HAP-1 (cell line): ENCODE data around the gene KCNMA1.

Source experiments
- DNase-seq, 2 experiments: peaks; one replicate each; pipeline ENCODE4 v3.0.0-alpha.2; 2016 to 2020; ENCODE audit warnings: low spot score in 2 of 2
- H3K27me3 ChIP-seq: fragments of 250-450 bp; sonication (Bioruptor Pico); 2 replicates; pipeline ENCODE4 v1.5.1; 2020; ENCODE audit warnings: low read depth, mild to moderate bottlenecking, moderate library complexity
- H3K36me3 ChIP-seq: fragments of 250-450 bp; sonication (Bioruptor Pico); replicated peaks from 2 replicates; pipeline ENCODE4 v1.5.1; 2020; ENCODE audit warnings: mild to moderate bottlenecking
- H3K4me1 ChIP-seq: fragments of 250-450 bp; sonication (Bioruptor Pico); 2 replicates; pipeline ENCODE4 v1.5.1; 2020; ENCODE audit warnings: mild to moderate bottlenecking
- H3K4me3 ChIP-seq: fragments of 250-450 bp; sonication (Bioruptor Pico); 2 replicates; pipeline ENCODE4 v1.5.1; 2020; ENCODE audit warnings: mild to moderate bottlenecking, moderate library complexity
- H3K9me3 ChIP-seq: fragments of 250-450 bp; sonication (Bioruptor Pico); 2 replicates; pipeline ENCODE4 v1.5.1; 2020; ENCODE audit warnings: mild to moderate bottlenecking, moderate library complexity
- in situ Hi-C: fragments of 300-500 bp; cut with MboI; formaldehyde crosslinking; loops from 3 replicates; pipeline ENCODE4 v1.14.3; 2020; ENCODE audit warnings: low sequenced_read_pairs, inconsistent platforms, mixed read lengths

KCNMA1 gene

GRCh38 chr10:77648472-77648871, 10.9 kb upstream of the KCNMA1 start:
- Histone ChIP-seq H3K4me1 (no peaks in the 10 kb centered on the region), H3K36me3 (no peaks in the 10 kb centered on the region), H3K9me3 (no peaks in the 10 kb centered on the region), H3K27me3 (0 out of 2 replicates have a peak, but pooled peaks cover 2% of the 10 kb centered on the region), H3K4me3 (no peak overlapping the region)
- no peak for DNase-seq
- in situ Hi-C loops: no loop called here

DNA sequence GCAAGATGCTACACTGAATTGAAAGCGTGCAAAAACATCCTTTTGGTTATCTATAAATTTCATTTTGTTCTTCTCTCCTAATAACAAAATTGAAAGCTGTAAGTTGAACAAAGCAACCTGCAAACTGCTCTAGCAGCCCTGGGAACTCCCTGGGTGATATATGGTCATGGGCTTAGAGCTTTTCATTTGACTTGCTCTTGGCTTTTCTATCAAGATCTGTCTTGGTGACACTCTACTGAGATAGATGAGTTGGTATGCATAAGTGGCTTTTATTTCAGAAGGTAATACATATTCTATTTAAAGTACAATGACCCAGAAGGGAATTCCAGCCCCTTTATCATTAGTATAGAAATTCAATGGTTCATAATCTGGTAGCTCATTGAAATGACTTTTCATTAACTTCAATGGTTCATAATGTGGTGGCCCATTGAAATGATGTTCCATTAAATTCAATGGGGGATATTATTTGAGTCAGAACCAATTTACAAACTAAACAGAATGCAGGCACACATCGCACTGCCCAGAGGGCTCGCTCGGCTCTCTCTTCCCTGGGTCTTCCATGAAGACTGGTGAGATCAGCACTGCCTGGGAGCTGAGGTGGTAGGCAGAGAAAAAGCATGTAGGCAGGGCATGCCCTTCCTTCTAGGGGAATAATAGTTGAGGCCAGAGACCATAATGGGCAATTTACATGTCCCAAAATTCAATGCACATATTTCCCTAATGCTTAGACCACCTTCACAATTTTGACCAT, 10.1 kb upstream of the KCNMA1 start:
- Histone ChIP-seq H3K36me3 (no peaks in the 10 kb centered on the region), H3K9me3 (no peaks in the 10 kb centered on the region), H3K27me3 (0 out of 2 replicates have a peak, but pooled peaks cover 2% of the 10 kb centered on the region), H3K4me3 (no peak overlapping the region), H3K4me1 (no peaks in the 10 kb centered on the region)
- in situ Hi-C loops: no loop called here
- no peak for DNase-seq

DNA sequence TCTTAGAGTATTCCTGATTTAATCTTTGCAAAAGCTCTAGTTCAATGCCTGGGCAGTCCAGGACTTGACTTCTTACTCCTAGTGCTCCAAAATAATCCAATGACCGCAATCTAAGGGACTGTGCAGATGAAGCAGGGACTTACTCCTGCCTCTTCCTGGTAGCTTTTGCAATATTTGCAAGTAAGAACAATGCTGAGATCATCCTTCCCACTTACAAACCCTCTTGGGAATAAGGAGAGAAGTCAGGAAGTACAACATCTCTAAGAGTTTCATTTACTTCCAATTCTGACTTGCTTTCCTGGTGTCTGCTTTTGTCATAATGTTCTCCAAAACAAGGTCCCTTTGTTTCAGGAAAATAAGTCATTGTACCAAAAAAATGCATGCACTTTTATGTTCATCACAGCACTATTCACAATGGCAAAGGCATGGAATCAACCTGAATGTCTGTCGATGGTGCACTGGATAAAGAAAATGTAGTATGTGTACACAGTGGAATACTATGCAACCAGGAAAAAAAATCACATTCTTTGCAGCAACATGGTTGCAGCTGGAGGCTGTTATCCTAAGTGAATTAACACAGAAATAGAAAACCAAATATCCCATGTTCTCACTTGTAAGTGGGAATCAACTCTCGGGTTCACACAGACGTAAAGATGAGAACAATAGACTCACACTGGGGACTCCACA, 7.1 kb upstream of the KCNMA1 start:
- in situ Hi-C loops: loop anchor here (5.0 kb wide), 2 partner anchors 252 to 467 kb away; no protein-coding TSS in a partner anchor

GRCh38 chr10:77643795-77644468, 6.3 kb upstream of the KCNMA1 start:
- DNase-seq: peak; percentile 42
- in situ Hi-C loops: loop anchor here (5.0 kb wide), 2 partner anchors 252 to 467 kb away; no protein-coding TSS in a partner anchor

More for the DNA sequence above, 7.1 kb upstream of the KCNMA1 start:
- no peaks in the 10 kb centered on the region for H3K36me3 ChIP-seq
- H3K4me3 ChIP-seq: no peak overlapping the region
- no peak for DNase-seq
- H3K27me3 ChIP-seq: peaks cover 15% of the 10 kb centered on the region
- H3K9me3 ChIP-seq: no peaks in the 10 kb centered on the region
- H3K4me1 ChIP-seq: no peaks in the 10 kb centered on the region

DNA sequence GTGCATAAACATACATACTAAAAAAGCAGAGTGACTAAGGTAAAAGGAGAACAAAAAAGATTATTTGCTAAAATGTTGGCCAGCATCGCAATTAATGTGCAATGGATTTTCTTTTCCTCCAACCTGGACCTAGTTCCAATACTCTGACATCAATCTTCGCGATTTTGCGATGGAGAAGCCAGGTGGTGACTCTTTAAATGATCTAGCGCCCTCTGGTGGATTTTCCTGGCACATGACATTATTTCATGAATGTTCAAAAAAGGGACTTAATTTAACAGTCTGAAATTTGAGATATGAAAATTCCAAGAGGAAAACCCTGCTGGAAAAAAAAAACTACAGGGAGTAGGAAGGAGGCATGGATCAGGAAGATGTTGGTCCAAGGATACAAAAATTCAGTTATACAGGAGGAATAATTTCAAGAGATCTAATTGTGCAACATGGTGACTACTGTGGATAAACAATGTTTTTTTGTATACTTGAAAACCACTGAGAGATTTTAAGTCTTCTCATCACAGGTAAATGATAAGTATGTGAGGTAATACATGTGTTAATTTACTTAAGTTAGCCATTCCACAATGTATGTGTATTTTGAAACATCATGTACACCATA, 4.3 kb upstream of the KCNMA1 start:
- Histone ChIP-seq H3K36me3 (no peaks in the 10 kb centered on the region), H3K4me3 (no peak overlapping the region), H3K27me3 (peaks cover 34% of the 10 kb centered on the region), H3K4me1 (no peaks in the 10 kb centered on the region), H3K9me3 (no peaks in the 10 kb centered on the region)
- peak; percentile 48 to 78 for DNase-seq
- in situ Hi-C loops: loop anchor here (5.0 kb wide), 2 partner anchors 250 to 465 kb away; no protein-coding TSS in a partner anchor

More at GRCh38 chr10:77643795-77644468, 6.3 kb upstream of the KCNMA1 start:
- Histone ChIP-seq H3K27me3 (peaks cover 23% of the 10 kb centered on the region), H3K4me1 (no peaks in the 10 kb centered on the region), H3K4me3 (no peak overlapping the region), H3K9me3 (no peaks in the 10 kb centered on the region), H3K36me3 (no peaks in the 10 kb centered on the region)

DNA sequence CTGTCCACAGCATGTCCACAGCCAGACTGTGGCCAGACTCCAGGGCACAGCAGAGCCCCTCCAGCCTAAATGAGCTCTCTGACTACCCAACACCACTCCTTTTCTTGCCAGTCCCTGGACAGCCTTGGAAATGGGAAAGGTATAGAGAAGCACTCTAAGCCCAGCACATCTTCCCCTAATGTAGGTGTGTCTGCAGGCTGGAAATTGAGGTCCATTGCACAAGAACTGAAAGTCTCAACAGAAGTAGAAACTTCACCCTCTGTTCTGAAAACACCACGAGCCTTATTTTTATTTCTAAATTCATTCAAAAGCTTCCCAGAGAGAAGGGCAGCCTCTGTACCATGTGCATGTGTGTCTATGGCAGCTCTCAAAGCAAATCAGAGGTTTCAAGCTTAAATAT, 3.7 kb upstream of the KCNMA1 start:
- Histone ChIP-seq H3K27me3 (peaks cover 39% of the 10 kb centered on the region), H3K9me3 (no peaks in the 10 kb centered on the region), H3K4me1 (no peaks in the 10 kb centered on the region), H3K4me3 (no peak overlapping the region), H3K36me3 (no peaks in the 10 kb centered on the region)
- in situ Hi-C loops: loop anchor here (5.0 kb wide), 2 partner anchors 249 to 464 kb away; no protein-coding TSS in a partner anchor
- DNase-seq: no peak

DNA sequence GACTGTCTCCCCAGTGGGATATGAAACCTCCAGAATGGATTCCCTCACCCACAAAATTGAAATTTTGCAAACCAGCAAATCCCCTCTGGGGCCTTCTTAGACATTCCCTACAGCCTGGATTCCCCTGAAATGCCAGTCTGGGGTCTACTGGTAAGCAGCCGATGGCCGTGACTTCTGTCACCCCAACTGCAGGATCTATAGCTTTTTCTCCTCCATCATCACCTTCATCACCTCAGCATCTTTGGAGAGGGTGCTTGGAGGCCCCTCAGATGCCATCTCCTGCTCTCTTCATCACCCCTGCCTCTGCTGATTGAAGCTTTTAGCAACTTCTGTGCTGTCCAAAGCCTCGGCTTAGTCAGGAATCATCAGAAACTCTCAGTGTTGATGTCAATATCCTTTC, 2.6 kb upstream of the KCNMA1 start:
- H3K36me3 ChIP-seq: no peaks in the 10 kb centered on the region
- H3K4me3 ChIP-seq: no peak overlapping the region
- H3K4me1 ChIP-seq: no peaks in the 10 kb centered on the region
- H3K9me3 ChIP-seq: no peaks in the 10 kb centered on the region
- in situ Hi-C loops: loop anchor here (5.0 kb wide), 2 partner anchors 248 to 463 kb away; no protein-coding TSS in a partner anchor
- peaks cover 51% of the 10 kb centered on the region for H3K27me3 ChIP-seq
- DNase-seq: no peak

DNA sequence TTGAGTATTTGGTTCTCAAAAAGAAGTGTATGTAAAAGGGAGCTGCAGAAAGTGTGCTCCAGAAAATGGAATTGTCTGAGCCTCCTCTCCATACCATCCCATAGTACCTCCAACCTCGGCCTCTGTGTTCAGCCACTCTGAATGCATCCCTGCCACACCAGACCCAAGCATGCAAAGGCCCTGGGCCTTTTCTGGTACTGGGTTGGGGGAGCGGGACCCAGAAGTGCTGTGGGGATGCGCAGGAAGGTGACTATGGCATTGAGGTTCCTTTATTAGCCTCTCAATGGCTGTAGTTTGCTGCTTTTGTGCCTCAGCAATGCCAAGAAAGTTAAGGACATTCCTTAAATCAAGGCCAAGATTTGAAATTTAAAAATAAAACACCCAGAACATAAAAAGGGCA, 2.1 kb upstream of the KCNMA1 start:
- H3K4me3 ChIP-seq: no peak overlapping the region
- DNase-seq: no peak
- H3K27me3 ChIP-seq: peaks cover 55% of the 10 kb centered on the region
- in situ Hi-C loops: loop anchor here (5.0 kb wide), 2 partner anchors 247 to 462 kb away; no protein-coding TSS in a partner anchor
- H3K4me1 ChIP-seq: no peaks in the 10 kb centered on the region
- no peaks in the 10 kb centered on the region for H3K36me3 ChIP-seq
- H3K9me3 ChIP-seq: no peaks in the 10 kb centered on the region

GRCh38 chr10:77638321-77639101, 903 bp upstream of the KCNMA1 start:
- H3K4me1 ChIP-seq: no peaks in the 10 kb centered on the region
- in situ Hi-C loops: no loop called here
- H3K36me3 ChIP-seq: no peaks in the 10 kb centered on the region
- H3K4me3 ChIP-seq: no peak overlapping the region
- no peaks in the 10 kb centered on the region for H3K9me3 ChIP-seq
- DNase-seq: no peak
- H3K27me3 ChIP-seq: peaks cover 57% of the 10 kb centered on the region

- no peaks in the 10 kb centered on the region for H3K36me3 ChIP-seq
- in situ Hi-C loops: no loop called here
- DNase-seq: no peak
- no peaks in the 10 kb centered on the region for H3K4me1 ChIP-seq
- no peaks in the 10 kb centered on the region for H3K9me3 ChIP-seq
- H3K4me3 ChIP-seq: no peak overlapping the region
- peaks cover 57% of the 10 kb centered on the region for H3K27me3 ChIP-seq
Observed at GRCh38 chr10:77636967-77637531, 559 bp downstream of the KCNMA1 start.

GRCh38 chr10:77636282-77636966, 1.2 kb downstream of the KCNMA1 start:
- Histone ChIP-seq H3K36me3 (no peaks in the 10 kb centered on the region), H3K9me3 (no peaks in the 10 kb centered on the region), H3K4me3 (no peak overlapping the region), H3K27me3 (peaks cover 54% of the 10 kb centered on the region), H3K4me1 (no peaks in the 10 kb centered on the region)
- in situ Hi-C loops: no loop called here
- no peak for DNase-seq
